ENCODE measurements around the gene GSAP.

GRCh38 chr7:77295549-77295948 is 120.6 kb downstream of the GSAP start:
- no peak for TF ChIP-seq EZH2 (IDR thresholded peaks at IDR 0.05; ENCODE audit: borderline replicate concordance, low read length)
- TF ChIP-seq CTCF (IDR thresholded peaks at IDR 0.05; ENCODE audit: low read length), result no peak

Data from OCI-LY1 (cell line).